ENCODE measurements around the gene SHISAL1.

The SHISAL1 gene

GRCh38 chr22:44316393-44317122, 3.8 kb upstream of the SHISAL1 start:
- no peak overlapping the region for H3K9ac ChIP-seq (ENCODE audit: low read depth in 1 of 2, low read length in 2 of 2)
- H3K36me3 ChIP-seq (ENCODE audit: control insufficient read depth in 1 of 2, insufficient read depth in 2 of 2, low read length in 2 of 2), result no peaks in the 10 kb centered on the region
- H3K4me3 ChIP-seq (ENCODE audit: low read depth in 1 of 2, low read length in 2 of 2), result no peak overlapping the region
- no peak overlapping the region for H3K27ac ChIP-seq (ENCODE audit: low read depth, low read length)
- H3K9me3 ChIP-seq (ENCODE audit: control insufficient read depth in 1 of 2, low read length in 2 of 2), result no peaks in the 10 kb centered on the region
- no peaks in the 10 kb centered on the region for H3K4me1 ChIP-seq (ENCODE audit: control insufficient read depth in 1 of 2, insufficient read depth in 2 of 2, low read length in 2 of 2)
- no peaks in the 10 kb centered on the region for H3K27me3 ChIP-seq (ENCODE audit: control insufficient read depth in 1 of 2, insufficient read depth in 2 of 2, low read length in 2 of 2)

DNA sequence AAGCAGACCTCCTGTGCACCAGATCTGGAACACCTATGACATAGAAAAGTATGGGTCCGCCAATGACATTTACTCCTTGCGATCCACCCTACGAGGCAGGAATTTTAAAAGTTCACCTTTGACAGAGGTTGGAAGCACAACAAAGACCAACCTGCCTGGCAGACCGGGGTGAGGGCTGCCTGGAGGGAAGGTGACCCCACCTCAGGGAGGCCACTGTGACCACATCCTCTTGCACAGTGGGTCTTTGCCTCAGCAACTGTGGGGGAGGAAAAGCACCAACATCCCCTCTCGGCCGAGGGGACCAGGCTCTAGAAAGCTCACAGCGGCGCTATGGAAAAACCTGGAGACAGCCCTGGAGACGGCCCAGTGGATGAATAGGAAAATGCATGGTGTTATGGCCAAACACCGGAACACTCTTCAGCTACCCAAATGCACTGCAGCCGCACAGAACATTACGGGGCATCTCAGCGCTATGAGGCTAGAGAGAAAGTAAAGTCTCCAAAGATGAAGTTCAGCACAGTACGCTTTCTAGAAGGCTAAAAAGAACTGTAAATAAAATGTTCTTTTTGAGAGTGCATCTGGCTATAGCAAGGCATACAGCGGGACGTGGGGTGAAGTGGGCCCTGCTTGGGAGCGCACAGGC, 1.8 kb upstream of the SHISAL1 start:
- no peaks in the 10 kb centered on the region for H3K9me3 ChIP-seq (ENCODE audit: control insufficient read depth in 1 of 2, low read length in 2 of 2)
- no peak overlapping the region for H3K27ac ChIP-seq (ENCODE audit: low read depth, low read length)
- H3K36me3 ChIP-seq (ENCODE audit: control insufficient read depth in 1 of 2, insufficient read depth in 2 of 2, low read length in 2 of 2), result no peaks in the 10 kb centered on the region
- H3K4me3 ChIP-seq (ENCODE audit: low read depth in 1 of 2, low read length in 2 of 2), result no peak overlapping the region
- no peaks in the 10 kb centered on the region for H3K27me3 ChIP-seq (ENCODE audit: control insufficient read depth in 1 of 2, insufficient read depth in 2 of 2, low read length in 2 of 2)
- peaks cover 0 to 4% of the 10 kb centered on the region in 2 donors for H3K4me1 ChIP-seq (ENCODE audit: control insufficient read depth in 1 of 2, insufficient read depth in 2 of 2, low read length in 2 of 2)
- H3K9ac ChIP-seq (ENCODE audit: low read depth in 1 of 2, low read length in 2 of 2), result no peak overlapping the region

GRCh38 chr22:44313385-44314006, 745 bp upstream of the SHISAL1 start:
- H3K27me3 ChIP-seq (ENCODE audit: control insufficient read depth in 1 of 2, insufficient read depth in 2 of 2, low read length in 2 of 2), result no peaks in the 10 kb centered on the region
- no peak overlapping the region for H3K27ac ChIP-seq (ENCODE audit: low read depth, low read length)

DNA sequence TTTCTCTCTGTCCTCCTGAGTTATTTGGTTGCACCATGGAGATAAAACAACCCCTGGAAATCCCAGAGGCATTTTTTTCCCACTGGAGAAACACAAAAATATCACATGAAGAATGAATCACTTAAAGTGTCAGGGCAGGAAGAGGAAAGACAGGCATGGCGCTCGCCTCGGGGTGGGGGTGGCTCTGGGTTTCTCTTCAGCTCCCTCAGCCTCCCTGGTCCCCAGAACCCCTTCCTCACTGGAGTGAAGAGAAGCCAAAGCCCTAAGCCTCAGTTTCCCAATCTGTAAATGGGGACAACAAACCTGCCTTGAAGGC, 938 bp downstream of the SHISAL1 start:
- Histone ChIP-seq H3K27ac (ENCODE audit: low read depth, low read length) (no peak overlapping the region), H3K9me3 (ENCODE audit: control insufficient read depth in 1 of 2, low read length in 2 of 2) (no peaks in the 10 kb centered on the region), H3K9ac (ENCODE audit: low read depth in 1 of 2, low read length in 2 of 2) (no peak overlapping the region), H3K27me3 (ENCODE audit: control insufficient read depth in 1 of 2, insufficient read depth in 2 of 2, low read length in 2 of 2) (no peaks in the 10 kb centered on the region), H3K4me3 (ENCODE audit: low read depth in 1 of 2, low read length in 2 of 2) (no peak overlapping the region), H3K36me3 (ENCODE audit: control insufficient read depth in 1 of 2, insufficient read depth in 2 of 2, low read length in 2 of 2) (no peaks in the 10 kb centered on the region), H3K4me1 (ENCODE audit: control insufficient read depth in 1 of 2, insufficient read depth in 2 of 2, low read length in 2 of 2) (peaks cover 0 to 4% of the 10 kb centered on the region in 2 donors)

More at GRCh38 chr22:44313385-44314006, 745 bp upstream of the SHISAL1 start:
- Histone ChIP-seq H3K4me1 (ENCODE audit: control insufficient read depth in 1 of 2, insufficient read depth in 2 of 2, low read length in 2 of 2) (peaks cover 0 to 4% of the 10 kb centered on the region in 2 donors), H3K36me3 (ENCODE audit: control insufficient read depth in 1 of 2, insufficient read depth in 2 of 2, low read length in 2 of 2) (no peaks in the 10 kb centered on the region), H3K9me3 (ENCODE audit: control insufficient read depth in 1 of 2, low read length in 2 of 2) (no peaks in the 10 kb centered on the region), H3K4me3 (ENCODE audit: low read depth in 1 of 2, low read length in 2 of 2) (no peak overlapping the region), H3K9ac (ENCODE audit: low read depth in 1 of 2, low read length in 2 of 2) (no peak overlapping the region)

- Histone ChIP-seq H3K4me3 (ENCODE audit: low read depth in 1 of 2, low read length in 2 of 2) (no peak overlapping the region), H3K27ac (ENCODE audit: low read depth, low read length) (no peak overlapping the region), H3K4me1 (ENCODE audit: control insufficient read depth in 1 of 2, insufficient read depth in 2 of 2, low read length in 2 of 2) (peaks cover 0 to 4% of the 10 kb centered on the region in 2 donors), H3K27me3 (ENCODE audit: control insufficient read depth in 1 of 2, insufficient read depth in 2 of 2, low read length in 2 of 2) (no peaks in the 10 kb centered on the region), H3K36me3 (ENCODE audit: control insufficient read depth in 1 of 2, insufficient read depth in 2 of 2, low read length in 2 of 2) (no peaks in the 10 kb centered on the region), H3K9ac (ENCODE audit: low read depth in 1 of 2, low read length in 2 of 2) (no peak overlapping the region), H3K9me3 (ENCODE audit: control insufficient read depth in 1 of 2, low read length in 2 of 2) (no peaks in the 10 kb centered on the region)
Measured at GRCh38 chr22:44311104-44311854, 1.5 kb downstream of the SHISAL1 start.

GRCh38 chr22:44309647-44310046, 3.1 kb downstream of the SHISAL1 start:
- Histone ChIP-seq H3K9ac (ENCODE audit: low read depth in 1 of 2, low read length in 2 of 2) (no peak overlapping the region), H3K4me3 (ENCODE audit: low read depth in 1 of 2, low read length in 2 of 2) (no peak overlapping the region), H3K27me3 (ENCODE audit: control insufficient read depth in 1 of 2, insufficient read depth in 2 of 2, low read length in 2 of 2) (no peaks in the 10 kb centered on the region), H3K36me3 (ENCODE audit: control insufficient read depth in 1 of 2, insufficient read depth in 2 of 2, low read length in 2 of 2) (no peaks in the 10 kb centered on the region), H3K9me3 (ENCODE audit: control insufficient read depth in 1 of 2, low read length in 2 of 2) (no peaks in the 10 kb centered on the region), H3K4me1 (ENCODE audit: control insufficient read depth in 1 of 2, insufficient read depth in 2 of 2, low read length in 2 of 2) (peaks cover 0 to 4% of the 10 kb centered on the region in 2 donors), H3K27ac (ENCODE audit: low read depth, low read length) (peak overlapping the region; percentile 20)

DNA sequence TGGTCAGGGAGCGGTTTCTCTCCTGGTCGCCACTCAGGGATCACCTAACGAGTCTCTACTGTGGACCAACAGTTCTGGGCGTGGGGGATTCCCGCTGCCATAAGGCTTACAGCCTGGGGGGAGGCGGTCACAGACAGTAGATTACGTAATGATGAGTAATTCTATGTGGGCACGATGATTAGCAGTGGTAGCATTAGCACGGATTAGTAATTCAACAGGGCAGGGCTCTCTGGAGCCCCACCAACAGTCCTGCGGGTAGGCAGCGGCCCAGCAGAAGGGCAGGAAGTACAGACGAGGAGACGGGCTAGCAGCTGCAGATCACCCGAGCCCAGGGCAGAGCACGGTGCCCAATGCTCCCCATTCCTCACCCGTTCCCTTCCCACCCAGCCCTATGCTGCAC, 3.6 kb downstream of the SHISAL1 start:
- Histone ChIP-seq H3K9me3 (ENCODE audit: control insufficient read depth in 1 of 2, low read length in 2 of 2) (no peaks in the 10 kb centered on the region), H3K4me1 (ENCODE audit: control insufficient read depth in 1 of 2, insufficient read depth in 2 of 2, low read length in 2 of 2) (peaks cover 0 to 4% of the 10 kb centered on the region in 2 donors), H3K36me3 (ENCODE audit: control insufficient read depth in 1 of 2, insufficient read depth in 2 of 2, low read length in 2 of 2) (no peaks in the 10 kb centered on the region), H3K27ac (ENCODE audit: low read depth, low read length) (peak overlapping the region; percentile 32), H3K4me3 (ENCODE audit: low read depth in 1 of 2, low read length in 2 of 2) (no peak overlapping the region), H3K9ac (ENCODE audit: low read depth in 1 of 2, low read length in 2 of 2) (no peak overlapping the region), H3K27me3 (ENCODE audit: control insufficient read depth in 1 of 2, insufficient read depth in 2 of 2, low read length in 2 of 2) (no peaks in the 10 kb centered on the region)

- Histone ChIP-seq H3K4me3 (ENCODE audit: low read depth in 1 of 2, low read length in 2 of 2) (no peak overlapping the region), H3K27ac (ENCODE audit: low read depth, low read length) (no peak overlapping the region), H3K9ac (ENCODE audit: low read depth in 1 of 2, low read length in 2 of 2) (no peak overlapping the region), H3K36me3 (ENCODE audit: control insufficient read depth in 1 of 2, insufficient read depth in 2 of 2, low read length in 2 of 2) (no peaks in the 10 kb centered on the region), H3K9me3 (ENCODE audit: control insufficient read depth in 1 of 2, low read length in 2 of 2) (no peaks in the 10 kb centered on the region), H3K4me1 (ENCODE audit: control insufficient read depth in 1 of 2, insufficient read depth in 2 of 2, low read length in 2 of 2) (peaks cover 0 to 4% of the 10 kb centered on the region in 2 donors), H3K27me3 (ENCODE audit: control insufficient read depth in 1 of 2, insufficient read depth in 2 of 2, low read length in 2 of 2) (no peaks in the 10 kb centered on the region)
Measured at GRCh38 chr22:44307509-44308169, 5.1 kb downstream of the SHISAL1 start.

- Histone ChIP-seq H3K9me3 (ENCODE audit: control insufficient read depth in 1 of 2, low read length in 2 of 2) (no peaks in the 10 kb centered on the region), H3K4me3 (ENCODE audit: low read depth in 1 of 2, low read length in 2 of 2) (no peak overlapping the region), H3K27me3 (ENCODE audit: control insufficient read depth in 1 of 2, insufficient read depth in 2 of 2, low read length in 2 of 2) (no peaks in the 10 kb centered on the region), H3K36me3 (ENCODE audit: control insufficient read depth in 1 of 2, insufficient read depth in 2 of 2, low read length in 2 of 2) (no peaks in the 10 kb centered on the region), H3K27ac (ENCODE audit: low read depth, low read length) (no peak overlapping the region), H3K9ac (ENCODE audit: low read depth in 1 of 2, low read length in 2 of 2) (no peak overlapping the region), H3K4me1 (ENCODE audit: control insufficient read depth in 1 of 2, insufficient read depth in 2 of 2, low read length in 2 of 2) (peaks cover 0 to 4% of the 10 kb centered on the region in 2 donors)
Measured at GRCh38 chr22:44305888-44306287, 6.9 kb downstream of the SHISAL1 start.

Measured in duodenal mucosa (tissue), 2 donors.